SK-N-SH (cell line): Measurements from ENCODE around the gene WDR11. TPM values are rescaled to one million over a fixed set of nuclear protein-coding genes. Genes with fewer than 3 reads are reported as not detected.

ENCODE experiments used
- CTCF ChIA-PET: fragments of 300-600, 350-600 bp; formaldehyde crosslinking; extraction: SDS; loops from one replicate; lab custom pipeline; 2021; lab: Yijun Ruan, JAX
- POLR2A ChIA-PET: fragments of 350-600 bp; sonication (Branson Sonifier 250); formaldehyde crosslinking; extraction: SDS; loops from one replicate; lab custom pipeline; 2020; ENCODE audit warnings: antibody characterized with exemption, inconsistent platforms; lab: Yijun Ruan, JAX
- DNase-seq: peaks from one replicate; pipeline ENCODE4 v3.0.0; 2012
- H2AFZ ChIP-seq: fragments of 200-600 bp; sonication (generic); 2 replicates; pipeline ENCODE4 v1.8.1; 2016; ENCODE audit warnings: antibody characterized with exemption, mild to moderate bottlenecking, low read depth
- H3F3A ChIP-seq: fragments of 200-600 bp; sonication (generic); replicated peaks from 2 replicates; pipeline ENCODE3; 2016; ENCODE audit warnings: antibody characterized with exemption, mild to moderate bottlenecking; ENCODE audit not compliant: insufficient read depth
- H3K27ac ChIP-seq, 2 experiments: fragments of 200-500 bp in 1 of 2; fragments of 200-600 bp in 1 of 2; sonication (Bioruptor generic) in 1 of 2; sonication (generic), shearing (Covaris generic) in 1 of 2; 2 replicates each; pipeline versions ENCODE4 v1.5.1 to v1.6.1; 2014 to 2016; ENCODE audit warnings: low read depth in 2 of 2, inconsistent platforms in 1 of 2, low read length in 1 of 2, mild to moderate bottlenecking in 1 of 2, mixed read lengths in 1 of 2
- H3K27me3 ChIP-seq: fragments of 200-600 bp; sonication (generic), shearing (Covaris generic); 2 replicates; pipeline ENCODE4 v1.6.1; 2016; ENCODE audit warnings: mixed run types; ENCODE audit not compliant: insufficient read depth
- H3K36me3 ChIP-seq, 2 experiments: fragments of 200-500 bp in 1 of 2; fragments of 200-600 bp in 1 of 2; sonication (Bioruptor generic) in 1 of 2; sonication (generic) in 1 of 2; replicated peaks in 1 of 2; 2 replicates each; pipeline versions ENCODE3 to v1.5.1; 2014 to 2016; ENCODE audit warnings: low read length in 1 of 2, mild to moderate bottlenecking in 1 of 2; ENCODE audit not compliant: insufficient read depth in 2 of 2, control insufficient read depth in 1 of 2
- H3K4me1 ChIP-seq, 2 experiments: fragments of 200-500 bp in 1 of 2; fragments of 200-600 bp in 1 of 2; sonication (Bioruptor generic) in 1 of 2; sonication (generic), shearing (Covaris generic) in 1 of 2; 2 replicates each; pipeline versions ENCODE4 v1.5.1 to v1.6.1; 2014 to 2016; ENCODE audit warnings: low read depth in 1 of 2, low read length in 1 of 2, mixed run types in 1 of 2; ENCODE audit not compliant: insufficient read depth in 2 of 2, control insufficient read depth in 1 of 2
- H3K4me2 ChIP-seq: fragments of 200-600 bp; sonication (generic), shearing (Covaris generic); 2 replicates; pipeline ENCODE4 v1.6.1; 2017; ENCODE audit warnings: mixed run types
- H3K4me3 ChIP-seq, 2 experiments: fragments of 200-500 bp in 1 of 2; fragments of 200-600 bp in 1 of 2; sonication (Bioruptor generic) in 1 of 2; sonication (generic), shearing (Covaris generic) in 1 of 2; 2 replicates each; pipeline versions ENCODE4 v1.5.1 to v1.8.1; 2014 to 2016; ENCODE audit warnings: low read depth in 2 of 2, inconsistent platforms in 1 of 2, low read length in 1 of 2, mild to moderate bottlenecking in 1 of 2, mixed read lengths in 1 of 2, moderate library complexity in 1 of 2
- H3K79me2 ChIP-seq: fragments of 200-600 bp; sonication (generic); 2 replicates; pipeline ENCODE4 v1.8.1; 2017; ENCODE audit warnings: mild to moderate bottlenecking; ENCODE audit not compliant: insufficient read depth
- H3K9ac ChIP-seq: fragments of 200-600 bp; sonication (generic); 2 replicates; pipeline ENCODE4 v1.6.1; 2017; ENCODE audit warnings: mixed run types
- H3K9me2 ChIP-seq: fragments of 200-600 bp; sonication (generic); 2 replicates; pipeline ENCODE4 v1.6.1; 2017; ENCODE audit warnings: mixed run types
- H3K9me3 ChIP-seq: fragments of 200-600 bp; sonication (generic); 2 replicates; pipeline ENCODE4 v1.6.1; 2017; ENCODE audit warnings: mixed run types, mild to moderate bottlenecking, moderate library complexity
- H4K20me1 ChIP-seq: fragments of 200-600 bp; sonication (generic); 2 replicates; pipeline ENCODE4 v1.6.1; 2017; ENCODE audit warnings: mild to moderate bottlenecking, mixed run types; ENCODE audit not compliant: insufficient read depth
- CHD2 ChIP-seq: fragments of 150-350 bp; IDR thresholded peaks from 2 replicates; pipeline ENCODE4 v1.6.1; 2018; ENCODE audit warnings: low read length; ENCODE audit not compliant: partially characterized antibody
- CTCF ChIP-seq: fragments of 200-600 bp; sonication (generic); IDR thresholded peaks from 2 replicates; pipeline ENCODE4 v1.6.1; 2017; ENCODE audit warnings: antibody characterized with exemption, mild to moderate bottlenecking, moderate library complexity
- ELF1 ChIP-seq: IDR thresholded peaks from 2 replicates; pipeline ENCODE4 v1.4.0; 2012
- EP300 ChIP-seq, 2 experiments: IDR thresholded peaks; 2 replicates each; pipeline versions ENCODE4 v1.4.0 to v1.6.1; 2012; ENCODE audit warnings: borderline replicate concordance in 1 of 2, low read depth in 1 of 2, low read length in 1 of 2
- FOSL2 ChIP-seq: IDR thresholded peaks from 2 replicates; pipeline ENCODE4 v1.4.0; 2012; ENCODE audit warnings: low read depth, mild to moderate bottlenecking, moderate library complexity, borderline replicate concordance
- GABPA ChIP-seq: IDR thresholded peaks from 2 replicates; pipeline ENCODE4 v1.4.0; 2012; ENCODE audit warnings: low read depth, mild to moderate bottlenecking
- IRF3 ChIP-seq: fragments of 150-350 bp; IDR thresholded peaks from 2 replicates; pipeline ENCODE4 v1.6.1; 2016; ENCODE audit warnings: mild to moderate bottlenecking, low read depth, low read length
- MAX ChIP-seq: IDR thresholded peaks from 2 replicates; pipeline ENCODE4 v1.4.0; 2012; ENCODE audit warnings: low read depth
- MEF2A ChIP-seq: IDR thresholded peaks from 2 replicates; pipeline ENCODE4 v1.4.0; 2012; ENCODE audit warnings: low read depth, borderline replicate concordance
- NFIC ChIP-seq: IDR thresholded peaks from 2 replicates; pipeline ENCODE4 v1.4.0; 2012; ENCODE audit warnings: borderline replicate concordance
- PBX3 ChIP-seq: IDR thresholded peaks from 2 replicates; pipeline ENCODE4; 2012
- POLR2AphosphoS5 ChIP-seq: IDR thresholded peaks from 2 replicates; pipeline ENCODE4 v1.6.1; 2012; ENCODE audit warnings: low read depth, low read length
- REST ChIP-seq: IDR thresholded peaks from 2 replicates; pipeline ENCODE4 v1.6.1; 2012; ENCODE audit warnings: mild to moderate bottlenecking, low read depth, low read length, moderate library complexity
- RFX5 ChIP-seq: IDR thresholded peaks from 2 replicates; pipeline ENCODE4 v1.6.1; 2012; ENCODE audit warnings: mild to moderate bottlenecking, improper control_type of control experiment, low read length
- SIN3A ChIP-seq: IDR thresholded peaks from 2 replicates; pipeline ENCODE4 v1.6.1; 2012; ENCODE audit warnings: low read depth, mild to moderate bottlenecking, low read length, moderate library complexity, borderline replicate concordance
- USF2 ChIP-seq: fragments of 150-350 bp; IDR thresholded peaks from 2 replicates; pipeline ENCODE4 v1.6.1; 2017; ENCODE audit warnings: antibody characterized with exemption, low read length, low read depth, borderline replicate concordance
- WGBS: methylation state at CpG from one replicate; pipeline ENCODE4 v1.1.6; 2017; ENCODE audit warnings: low lambda C conversion rate; 5-methylcytosine and 5-hydroxymethylcytosine counted together
- polyA plus RNA-seq, 3 experiments: library from polyadenylated mRNA; depleted of rRNA; stranded (reverse); fragments of >200 nt; gene quantifications; 2 replicates each; pipeline ENCODE4 v1.2.3, GENCODE V29; 2012

The WDR11 gene
- polyA plus RNA-seq, 1 of the 3 experiments (the other 2 are of a cell fraction): 35.1 TPM

GRCh38 chr10:120891365-120891764 is 40.2 kb downstream of the WDR11 start (continued):
- TF ChIP-seq FOSL2: no peak
- no peak for TF ChIP-seq USF2
- no peak for TF ChIP-seq SIN3A
- TF ChIP-seq, all 33 proteins: peak for 0

GRCh38 chr10:120894556-120894955 is 43.4 kb downstream of the WDR11 start:
- Histone ChIP-seq H3K9me2 (no peaks in the 10 kb centered on the region), H3F3A (no peaks in the 10 kb centered on the region), H3K36me3 (peaks cover 41 to 44% of the 10 kb centered on the region in 2 experiments), H3K4me2 (no peak overlapping the region), H3K27ac (no peak overlapping the region), H3K4me1 (peaks cover 7 to 12% of the 10 kb centered on the region in 2 experiments; a peak in 3 of 4 replicates), H3K79me2 (peaks cover 4% of the 10 kb centered on the region; the same call in 1 of the 2 replicates), H3K9ac (no peak overlapping the region), H3K9me3 (no peaks in the 10 kb centered on the region), H3K4me3 (no peak overlapping the region), H4K20me1 (no peaks in the 10 kb centered on the region), H2AFZ (no peak overlapping the region), H3K27me3 (no peaks in the 10 kb centered on the region)
- DNase-seq: no peak
- 95% methylated on average over 1 of the region's 1 CpG for WGBS
- TF ChIP-seq ELF1 (no peak), MEF2A (no peak), CTCF (no peak), FOSL2 (no peak), IRF3 (no peak), GABPA (no peak), CHD2 (no peak), POLR2AphosphoS5 (no peak), PBX3 (no peak), MAX (no peak), EP300 (IDR thresholded peaks at IDR 0.05; ENCODE audit: borderline replicate concordance in 1 of 2, low read depth in 1 of 2, low read length in 1 of 2) (no peak), REST (no peak), RFX5 (no peak), NFIC (no peak), SIN3A (no peak)
- ChIA-PET CTCF (interaction anchor here (1.0 to 1.1 kb wide), 2 partner anchors 10 to 42 kb away, joined by 3 to 4 read pairs; no protein-coding TSS in a partner anchor), POLR2A (no interaction called here)
